H1 (cell line): ENCODE results near the gene MYL2. TPM values are rescaled to one million over a fixed set of nuclear protein-coding genes. Genes with fewer than 3 reads are reported as not detected.

Source experiments
- CTCF ChIA-PET: fragments of 300-600 bp; sonication (Branson Sonifier 250); formaldehyde crosslinking; loops from one replicate; lab custom pipeline; 2021; ENCODE audit not compliant: partially characterized antibody; lab: Charles Lee
- POLR2A ChIA-PET: fragments of 300-600 bp; sonication (Branson Sonifier 250); formaldehyde crosslinking; loops from one replicate; lab custom pipeline; 2021; ENCODE audit warnings: inconsistent platforms; ENCODE audit not compliant: partially characterized antibody; lab: Charles Lee
- DNase-seq, 2 experiments: peaks; one replicate each; pipeline versions ENCODE4 v3.0.0 to v3.0.0-alpha.2; 2010 to 2022; ENCODE audit warnings: low spot score in 2 of 2, low read depth in 1 of 2, mixed read lengths in 1 of 2
- FAIRE-seq: peaks from 2 replicates; lab custom pipeline; 2011; peaks lifted over from hg19 to GRCh38; lab: Jason Lieb, UNC
- H2AFZ ChIP-seq: 2 replicates; pipeline ENCODE4 v1.8.1; 2012; ENCODE audit warnings: low read length, inconsistent platforms
- H2AK5ac ChIP-seq: 2 replicates; pipeline ENCODE4 v1.6.1; 2013; ENCODE audit warnings: low read depth, low read length
- H2BK120ac ChIP-seq: replicated peaks from 2 replicates; pipeline ENCODE3; 2013; ENCODE audit warnings: low read depth, low read length, inconsistent platforms
- H2BK12ac ChIP-seq: 2 replicates; pipeline ENCODE4 v1.6.1; 2013; ENCODE audit warnings: low read depth, low read length
- H2BK15ac ChIP-seq: 2 replicates; pipeline ENCODE4 v1.6.1; 2013; ENCODE audit warnings: low read length
- H2BK20ac ChIP-seq: 2 replicates; pipeline ENCODE4 v1.6.1; 2013; ENCODE audit warnings: low read length
- H2BK5ac ChIP-seq: 2 replicates; pipeline ENCODE4 v1.6.1; 2013; ENCODE audit warnings: low read depth, low read length
- H3K14ac ChIP-seq: 2 replicates; pipeline ENCODE4 v1.6.1; 2013; ENCODE audit warnings: inconsistent platforms; ENCODE audit not compliant: insufficient read length
- H3K18ac ChIP-seq: 2 replicates; pipeline ENCODE4 v1.6.1; 2013; ENCODE audit warnings: low read length; ENCODE audit errors: extremely low read depth
- H3K23ac ChIP-seq: 2 replicates; pipeline ENCODE4 v1.6.1; 2013; ENCODE audit warnings: inconsistent platforms; ENCODE audit not compliant: insufficient read length
- H3K23me2 ChIP-seq: 2 replicates; pipeline ENCODE4 v1.6.1; 2013; ENCODE audit warnings: low read depth, low read length
- H3K27ac ChIP-seq: 2 replicates; pipeline ENCODE4 v1.6.1; 2011; ENCODE audit warnings: low read depth, low read length, inconsistent platforms
- H3K27me3 ChIP-seq, 4 experiments: replicated peaks in 1 of 4; 1 replicate in 1 of 4; 2 replicates in 3 of 4; pipeline versions ENCODE4 v1.6.1 to v1.8.1; 2011 to 2013; ENCODE audit warnings: low read length in 3 of 4, mild to moderate bottlenecking in 3 of 4, inconsistent platforms in 2 of 4, mixed read lengths in 2 of 4, moderate library complexity in 1 of 4; ENCODE audit not compliant: control insufficient read depth in 3 of 4, insufficient read depth in 3 of 4; ENCODE audit errors: extremely low read depth in 1 of 4
- H3K36me3 ChIP-seq, 4 experiments: 2 replicates each; pipeline versions ENCODE4 v1.6.1 to v1.8.1; 2011 to 2013; ENCODE audit warnings: mild to moderate bottlenecking in 4 of 4, low read length in 3 of 4, moderate library complexity in 2 of 4, control low read depth in 1 of 4, inconsistent platforms in 1 of 4; ENCODE audit not compliant: insufficient read depth in 4 of 4, control insufficient read depth in 2 of 4
- H3K4ac ChIP-seq: replicated peaks from 2 replicates; pipeline ENCODE3; 2013; ENCODE audit warnings: low read length, low read depth, mixed read lengths, inconsistent platforms; ENCODE audit not compliant: insufficient read length
- H3K4me1 ChIP-seq, 4 experiments: replicated peaks in 1 of 4; 1 replicate in 1 of 4; 2 replicates in 3 of 4; pipeline versions ENCODE4 v1.6.1 to v1.8.1; 2011 to 2013; ENCODE audit warnings: low read length in 3 of 4, inconsistent platforms in 2 of 4, mixed read lengths in 1 of 4; ENCODE audit not compliant: insufficient read depth in 4 of 4, control insufficient read depth in 3 of 4
- H3K4me2 ChIP-seq, 2 experiments: 2 replicates each; pipeline versions ENCODE4 v1.6.1 to v1.8.1; 2011 to 2013; ENCODE audit warnings: low read depth in 2 of 2, low read length in 2 of 2, control low read depth in 1 of 2, inconsistent platforms in 1 of 2, mild to moderate bottlenecking in 1 of 2; ENCODE audit not compliant: insufficient read depth in 1 of 2
- H3K4me3 ChIP-seq, 4 experiments: fragments of 200-600, 300-600 bp in 1 of 4; sonication (generic), shearing (Covaris generic), sonication (Bioruptor Twin) in 1 of 4; 2 replicates each; pipeline versions ENCODE4 v1.5.1 to v1.8.1; 2011 to 2016; ENCODE audit warnings: low read length in 4 of 4, low read depth in 3 of 4, control low read depth in 2 of 4, inconsistent platforms in 2 of 4, mild to moderate bottlenecking in 2 of 4, mixed read lengths in 1 of 4, moderate library complexity in 1 of 4; ENCODE audit not compliant: insufficient read depth in 2 of 4; ENCODE audit errors: extremely low read depth in 1 of 4
- H3K56ac ChIP-seq: replicated peaks from 2 replicates; pipeline ENCODE3; 2013; ENCODE audit warnings: low read depth, mild to moderate bottlenecking, mixed read lengths, low read length, inconsistent platforms; ENCODE audit not compliant: insufficient read length
- H3K79me1 ChIP-seq: 2 replicates; pipeline ENCODE4 v1.6.1; 2013; ENCODE audit warnings: low read depth, low read length, control low read depth
- H3K79me2 ChIP-seq, 2 experiments: 2 replicates each; pipeline versions ENCODE4 v1.6.1 to v1.8.1; 2012 to 2013; ENCODE audit warnings: low read length in 2 of 2, mild to moderate bottlenecking in 2 of 2, inconsistent platforms in 1 of 2; ENCODE audit not compliant: insufficient read depth in 2 of 2, control insufficient read depth in 1 of 2
- H3K9ac ChIP-seq, 4 experiments: replicated peaks in 1 of 4; 1 replicate in 1 of 4; 2 replicates in 3 of 4; pipeline versions ENCODE4 v1.6.1 to v1.8.1; 2011 to 2013; ENCODE audit warnings: low read depth in 3 of 4, low read length in 3 of 4, control low read depth in 2 of 4, mild to moderate bottlenecking in 2 of 4, moderate library complexity in 2 of 4, inconsistent platforms in 1 of 4; ENCODE audit errors: extremely low read depth in 1 of 4
- H3K9me3 ChIP-seq, 2 experiments: 2 replicates each; pipeline versions ENCODE4 v1.6.1 to v1.8.1; 2012 to 2013; ENCODE audit warnings: mild to moderate bottlenecking in 2 of 2, moderate library complexity in 2 of 2, control low read depth in 1 of 2, inconsistent platforms in 1 of 2, low read depth in 1 of 2, low read length in 1 of 2, mixed read lengths in 1 of 2; ENCODE audit not compliant: insufficient read depth in 2 of 2
- H4K20me1 ChIP-seq, 2 experiments: replicated peaks in 1 of 2; 2 replicates each; pipeline versions ENCODE3 to v1.8.1; 2011 to 2013; ENCODE audit warnings: inconsistent platforms in 2 of 2, low read length in 2 of 2, mild to moderate bottlenecking in 1 of 2; ENCODE audit not compliant: insufficient read depth in 2 of 2, control insufficient read depth in 1 of 2
- H4K5ac ChIP-seq: 2 replicates; pipeline ENCODE4 v1.6.1; 2013; ENCODE audit warnings: low read length, low read depth, mixed read lengths, inconsistent platforms; ENCODE audit not compliant: insufficient read length
- H4K8ac ChIP-seq: 2 replicates; pipeline ENCODE4 v1.8.0; 2013; ENCODE audit warnings: mild to moderate bottlenecking, moderate library complexity, low read length, inconsistent platforms; ENCODE audit not compliant: insufficient read depth; ENCODE audit errors: extremely low read depth
- H4K91ac ChIP-seq: replicated peaks from 2 replicates; pipeline ENCODE3; 2013; ENCODE audit warnings: low read length, mixed read lengths, inconsistent platforms; ENCODE audit not compliant: insufficient read length
- CEBPB ChIP-seq: IDR thresholded peaks from 2 replicates; pipeline ENCODE4 v1.6.1; 2012; ENCODE audit warnings: low read depth, low read length
- CREB1 ChIP-seq: IDR thresholded peaks from 2 replicates; pipeline ENCODE4 v1.6.1; 2012; ENCODE audit warnings: inconsistent platforms
- CTBP2 ChIP-seq: IDR thresholded peaks from 2 replicates; pipeline ENCODE4 v1.7.0; 2011; ENCODE audit warnings: borderline replicate concordance, mild to moderate bottlenecking, moderate library complexity, mixed read lengths, low read length; ENCODE audit not compliant: insufficient read depth, insufficient read length
- EP300 ChIP-seq, 2 experiments: IDR thresholded peaks; 1 replicate in 1 of 2; 2 replicates in 1 of 2; pipeline ENCODE4 v1.6.1; 2011 to 2012; ENCODE audit warnings: low read depth in 2 of 2, low read length in 2 of 2, mild to moderate bottlenecking in 2 of 2, borderline replicate concordance in 1 of 2, inconsistent platforms in 1 of 2, moderate library complexity in 1 of 2
- GABPA ChIP-seq: IDR thresholded peaks from 2 replicates; pipeline ENCODE4 v1.6.1; 2011; ENCODE audit warnings: mild to moderate bottlenecking, low read length, moderate library complexity, borderline replicate concordance; ENCODE audit not compliant: insufficient read depth
- HDAC2 ChIP-seq, 2 experiments: fragments of 300-600 bp in 1 of 2; sonication (generic) in 1 of 2; IDR thresholded peaks; 2 replicates each; pipeline ENCODE4 v1.6.1; 2011 to 2012; ENCODE audit warnings: low read depth in 2 of 2, low read length in 2 of 2, mild to moderate bottlenecking in 2 of 2, moderate library complexity in 2 of 2, borderline replicate concordance in 1 of 2, inconsistent platforms in 1 of 2
- POLR2A ChIP-seq, 2 experiments: IDR thresholded peaks; 1 replicate in 1 of 2; 2 replicates in 1 of 2; pipeline ENCODE4 v1.6.1; 2011; ENCODE audit warnings: low read depth in 2 of 2, low read length in 2 of 2, mild to moderate bottlenecking in 2 of 2; ENCODE audit errors: control extremely low read depth in 1 of 2
- POU5F1 ChIP-seq: IDR thresholded peaks from 2 replicates; pipeline ENCODE4 v1.6.1; 2011; ENCODE audit warnings: low read depth, mild to moderate bottlenecking, low read length, moderate library complexity
- SIRT6 ChIP-seq: IDR thresholded peaks from one replicate; pipeline ENCODE4 v1.7.1; 2012; ENCODE audit warnings: low read length, inconsistent platforms
- SRF ChIP-seq: IDR thresholded peaks from 2 replicates; pipeline ENCODE4 v1.6.1; 2011; ENCODE audit warnings: mild to moderate bottlenecking, low read depth, low read length, moderate library complexity
- SUZ12 ChIP-seq: fragments of 200-600 bp; sonication (generic); IDR thresholded peaks from 2 replicates; pipeline ENCODE4 v1.6.1; 2012; ENCODE audit warnings: mild to moderate bottlenecking, inconsistent platforms, low read length, moderate library complexity, mixed read lengths
- TBP ChIP-seq: IDR thresholded peaks from 2 replicates; pipeline ENCODE4 v1.6.1; 2011; ENCODE audit warnings: low read depth, low read length, improper control_type of control experiment
- WGBS, 2 experiments: shearing (Covaris generic) in 1 of 2; methylation state at CpG; one replicate each; pipeline versions ENCODE4 v1.1.6 to v1.1.7; 2013 to 2015; ENCODE audit warnings: low lambda C conversion rate in 2 of 2, mixed read lengths in 2 of 2, inconsistent platforms in 1 of 2, low coverage in 1 of 2, missing lambda C conversion rate in 1 of 2; ENCODE audit not compliant: insufficient replicate concordance in 2 of 2, insufficient coverage in 1 of 2, insufficient read length in 1 of 2; ENCODE audit errors: extremely low coverage in 1 of 2, missing lambda C conversion rate in 1 of 2; 5-methylcytosine and 5-hydroxymethylcytosine counted together
- polyA plus RNA-seq, 7 experiments: library from polyadenylated mRNA; depleted of rRNA in 3 of 7; stranded (reverse) in 5 of 7; unstranded in 2 of 7; fragments of >200 nt in 5 of 7; fragments of 200-250 nt in 2 of 7; gene quantifications; 1 replicate in 5 of 7; 2 replicates in 1 of 7; 4 replicates in 1 of 7; pipeline versions ENCODE4 v1.2.1 to v1.2.3, GENCODE V29; 2011 to 2013; ENCODE audit warnings: missing spikeins in 2 of 7, mixed read lengths in 2 of 7
- total RNA-seq: library from RNA; stranded (reverse); fragmentation: NEBNext Ultra II Directional; extraction: Animal tissue kit (Norgen Biotek cat#: 25700); gene quantifications from 2 replicates; pipeline ENCODE4 v1.2.1, GENCODE V29; 2021

MYL2 gene
- total and polyA plus RNA-seq, 2 of the 8 experiments (the other 6 are each of a cell fraction or from before 2014, with no cell fraction given), result not detected

DNA sequence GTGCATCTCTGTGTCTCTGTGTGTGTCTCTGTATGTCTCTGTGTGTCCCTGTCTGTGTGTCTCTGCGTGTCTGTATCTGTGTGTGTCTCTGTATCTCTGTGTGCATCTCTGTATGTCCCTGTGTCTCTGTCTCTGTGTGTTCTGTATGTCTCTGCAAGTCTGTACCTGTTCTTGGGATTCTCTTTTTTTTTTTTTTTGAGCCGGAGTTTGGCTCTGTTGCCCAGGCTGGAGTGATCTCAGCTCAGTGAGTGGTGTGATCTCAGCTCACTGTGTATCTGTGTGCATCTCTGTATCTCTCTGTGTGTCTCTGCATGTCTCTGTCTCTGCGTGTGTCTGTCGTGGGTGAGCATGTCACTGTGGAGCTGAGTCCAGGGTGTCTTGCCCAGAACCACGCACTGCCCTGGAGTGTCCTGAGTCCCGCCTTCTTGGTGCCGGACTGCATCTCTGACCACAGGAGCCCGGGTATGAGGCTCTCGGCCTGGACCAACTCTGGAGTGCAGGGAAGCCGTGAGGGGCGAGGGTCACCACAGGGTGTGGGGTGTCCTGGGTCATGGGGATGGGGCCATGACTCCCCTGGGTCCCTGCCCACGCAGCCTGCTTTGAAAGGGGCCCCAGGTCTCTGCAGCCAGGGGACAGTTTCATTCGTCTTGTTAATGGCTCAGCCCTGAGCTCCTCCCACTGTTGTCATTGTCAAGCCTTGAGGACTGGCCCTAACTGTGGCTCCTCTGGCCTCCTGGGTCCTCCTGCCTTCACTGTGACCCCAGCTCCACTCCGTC is 11.8 kb downstream of the MYL2 start:
- Histone ChIP-seq H3K18ac (no peak overlapping the region), H3K27me3 (peaks cover 0 to 2% (median 0%) of the 10 kb centered on the region in 4 experiments; a peak in 1 of 7 replicates), H3K14ac (no peak overlapping the region), H2AFZ (0 out of 2 replicates have a peak overlapping the region, but pooled peaks have one; percentile 10), H3K56ac (no peak overlapping the region), H3K4ac (no peak overlapping the region), H2BK12ac (peak overlapping the region; percentile 50; the same call in 1 of the 2 replicates), H3K23ac (no peak overlapping the region), H3K27ac (no peak overlapping the region), H4K91ac (peak overlapping the region; percentile 52), H4K20me1 (no peaks in the 10 kb centered on the region), H3K9ac (no peak overlapping the region), H3K4me3 (no peak overlapping the region), H3K79me1 (no peaks in the 10 kb centered on the region), H2BK15ac (peak overlapping the region; percentile 61; the same call in 1 of the 2 replicates), H4K5ac (no peak overlapping the region), H3K23me2 (no peaks in the 10 kb centered on the region), H2BK120ac (no peak overlapping the region), H2BK5ac (peak overlapping the region; percentile 2; the same call in 1 of the 2 replicates), H3K36me3 (no peaks in the 10 kb centered on the region), H3K4me1 (peaks cover 0 to 6% (median 0%) of the 10 kb centered on the region in 4 experiments; a peak in 2 of 7 replicates), H3K79me2 (no peaks in the 10 kb centered on the region), H3K9me3 (no peaks in the 10 kb centered on the region), H2AK5ac (peak overlapping the region; percentile 65; the same call in 1 of the 2 replicates), H2BK20ac (0 out of 2 replicates have a peak overlapping the region, but pooled peaks have one; percentile 72), H4K8ac (no peak overlapping the region), H3K4me2 (no peak overlapping the region)
- no peak for FAIRE-seq
- ChIA-PET CTCF (interaction anchor here (0.6 to 2.1 kb wide), 8 partner anchors 10 to 1244 kb away, joined by 3 to 6 read pairs (median 3); no protein-coding TSS in a partner anchor), POLR2A (interaction anchor here (0.6 to 2.6 kb wide), 2 partner anchors 12 to 14 kb away, joined by 4 to 11 read pairs; partner anchors contain the start of gene MYL2)
- WGBS, 2 experiments, result 84% methylated on average over 13 of the region's 14 CpGs; no CpG with 5 or more reads in 1 of the 2 experiments
- DNase-seq, result no peak
- TF ChIP-seq EP300 (IDR thresholded peaks at IDR 0.05; ENCODE audit: borderline replicate concordance in 1 of 2, low read depth in 2 of 2, low read length in 2 of 2) (no peak), SRF (no peak), SIRT6 (no peak), CREB1 (no peak), POLR2A (IDR thresholded peaks at IDR 0.05; ENCODE audit: control extremely low read depth in 1 of 2, low read depth in 2 of 2, low read length in 2 of 2) (no peak), HDAC2 (IDR thresholded peaks at IDR 0.05; ENCODE audit: borderline replicate concordance in 1 of 2, low read depth in 2 of 2, low read length in 2 of 2) (no peak), TBP (no peak), CTBP2 (no peak), GABPA (no peak), CEBPB (no peak), POU5F1 (no peak), SUZ12 (no peak)
